Measurements from ENCODE around the gene CXorf66. TPM values are rescaled to one million over a fixed set of nuclear protein-coding genes. Genes with fewer than 3 reads are reported as not detected.

The CXorf66 gene
- total and polyA plus RNA-seq, 4 donors: 0.08 to 0.28 TPM; not detected in 2

DNA sequence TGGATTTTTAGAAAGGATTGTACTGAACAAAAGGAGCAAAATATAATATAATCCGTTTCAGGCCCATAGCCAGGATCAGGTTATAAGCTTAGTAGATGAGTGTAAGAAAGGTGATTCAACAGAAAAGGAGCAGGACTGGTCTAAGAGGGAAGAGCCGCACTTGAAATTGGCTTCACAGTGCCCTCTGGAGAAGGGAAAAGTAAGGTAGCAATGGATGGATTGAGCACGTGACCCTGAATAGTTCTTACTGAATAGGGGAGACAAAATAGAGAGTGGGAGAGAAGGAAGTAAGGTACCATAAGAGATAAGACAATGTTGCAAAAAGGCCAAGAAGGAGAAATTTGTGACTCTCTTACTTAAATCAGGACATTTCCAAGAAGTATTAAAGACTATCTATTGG is 15.6 kb downstream of the CXorf66 start (continued):
- TF ChIP-seq TAF1 (conservative IDR thresholded peaks at IDR 0.05) (no peak), JUND (IDR thresholded peaks at IDR 0.05) (no peak), GABPA (IDR thresholded peaks at IDR 0.05 in 1 of 2, conservative IDR thresholded peaks at IDR 0.05 in 1 of 2) (no peak), RXRA (IDR thresholded peaks at IDR 0.05) (no peak), HNF4G (IDR thresholded peaks at IDR 0.05) (no peak), YY1 (IDR thresholded peaks at IDR 0.05) (no peak)
- TF ChIP-seq, protein P1, sequence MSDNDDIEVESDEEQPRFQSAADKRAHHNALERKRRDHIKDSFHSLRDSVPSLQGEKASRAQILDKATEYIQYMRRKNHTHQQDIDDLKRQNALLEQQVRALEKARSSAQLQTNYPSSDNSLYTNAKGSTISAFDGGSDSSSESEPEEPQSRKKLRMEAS (IDR thresholded peaks at IDR 0.05): no peak

DNA sequence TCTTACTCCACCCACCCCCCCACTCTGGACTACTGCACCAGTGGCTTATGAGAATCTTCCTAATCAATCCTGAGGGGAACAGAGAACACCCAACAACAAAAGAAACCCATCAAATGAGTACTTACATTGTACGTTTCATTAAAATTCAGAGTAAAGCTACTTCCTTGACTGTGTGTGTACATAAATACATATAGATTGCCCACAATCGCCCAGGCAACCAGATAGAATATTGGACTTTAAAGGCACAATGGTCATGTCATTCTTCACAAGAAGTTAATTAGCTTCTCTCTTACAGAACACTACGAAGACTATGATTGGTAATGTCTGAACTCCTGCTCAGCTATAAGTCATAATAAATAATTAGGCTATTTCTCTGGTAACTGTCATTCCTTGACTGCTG is 20.2 kb downstream of the CXorf66 start:
- Histone ChIP-seq H3K27ac (ENCODE audit: low read depth in 1 of 2, low read length in 2 of 2) (no peak overlapping the region), H3K4me3 (ENCODE audit: low read depth in 1 of 3, low read length in 3 of 3) (no peak overlapping the region), H3K27me3 (ENCODE audit: control insufficient read depth in 4 of 4, insufficient read depth in 4 of 4, low read length in 3 of 4) (no peaks in the 10 kb centered on the region), H3K9ac (ENCODE audit: low read depth in 1 of 2, low read length in 2 of 2) (no peak overlapping the region), H3K4me1 (ENCODE audit: control insufficient read depth in 4 of 4, insufficient read depth in 4 of 4, low read length in 3 of 4) (peaks cover 0 to 4% (median 2%) of the 10 kb centered on the region in 4 donors), H3K9me3 (ENCODE audit: control insufficient read depth in 4 of 4, low read length in 3 of 4) (no peaks in the 10 kb centered on the region), H3K36me3 (ENCODE audit: control insufficient read depth in 4 of 4, insufficient read depth in 3 of 4, low read depth in 1 of 4, low read length in 3 of 4) (no peaks in the 10 kb centered on the region)
- WGBS: 81% methylated on average over 3 of the region's 3 CpGs
- TF ChIP-seq, protein P2, sequence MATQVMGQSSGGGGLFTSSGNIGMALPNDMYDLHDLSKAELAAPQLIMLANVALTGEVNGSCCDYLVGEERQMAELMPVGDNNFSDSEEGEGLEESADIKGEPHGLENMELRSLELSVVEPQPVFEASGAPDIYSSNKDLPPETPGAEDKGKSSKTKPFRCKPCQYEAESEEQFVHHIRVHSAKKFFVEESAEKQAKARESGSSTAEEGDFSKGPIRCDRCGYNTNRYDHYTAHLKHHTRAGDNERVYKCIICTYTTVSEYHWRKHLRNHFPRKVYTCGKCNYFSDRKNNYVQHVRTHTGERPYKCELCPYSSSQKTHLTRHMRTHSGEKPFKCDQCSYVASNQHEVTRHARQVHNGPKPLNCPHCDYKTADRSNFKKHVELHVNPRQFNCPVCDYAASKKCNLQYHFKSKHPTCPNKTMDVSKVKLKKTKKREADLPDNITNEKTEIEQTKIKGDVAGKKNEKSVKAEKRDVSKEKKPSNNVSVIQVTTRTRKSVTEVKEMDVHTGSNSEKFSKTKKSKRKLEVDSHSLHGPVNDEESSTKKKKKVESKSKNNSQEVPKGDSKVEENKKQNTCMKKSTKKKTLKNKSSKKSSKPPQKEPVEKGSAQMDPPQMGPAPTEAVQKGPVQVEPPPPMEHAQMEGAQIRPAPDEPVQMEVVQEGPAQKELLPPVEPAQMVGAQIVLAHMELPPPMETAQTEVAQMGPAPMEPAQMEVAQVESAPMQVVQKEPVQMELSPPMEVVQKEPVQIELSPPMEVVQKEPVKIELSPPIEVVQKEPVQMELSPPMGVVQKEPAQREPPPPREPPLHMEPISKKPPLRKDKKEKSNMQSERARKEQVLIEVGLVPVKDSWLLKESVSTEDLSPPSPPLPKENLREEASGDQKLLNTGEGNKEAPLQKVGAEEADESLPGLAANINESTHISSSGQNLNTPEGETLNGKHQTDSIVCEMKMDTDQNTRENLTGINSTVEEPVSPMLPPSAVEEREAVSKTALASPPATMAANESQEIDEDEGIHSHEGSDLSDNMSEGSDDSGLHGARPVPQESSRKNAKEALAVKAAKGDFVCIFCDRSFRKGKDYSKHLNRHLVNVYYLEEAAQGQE (IDR thresholded peaks at IDR 0.05): no peak
- TF ChIP-seq YY1 (IDR thresholded peaks at IDR 0.05) (no peak), SP1 (IDR thresholded peaks at IDR 0.05) (no peak), RXRA (IDR thresholded peaks at IDR 0.05) (no peak), FOXA2 (IDR thresholded peaks at IDR 0.05) (no peak), JUND (IDR thresholded peaks at IDR 0.05) (no peak), FOXA1 (IDR thresholded peaks at IDR 0.05) (no peak), HNF4A (conservative IDR thresholded peaks at IDR 0.05) (no peak), RAD21 (IDR thresholded peaks at IDR 0.05) (no peak), NR2F2 (IDR thresholded peaks at IDR 0.05) (no peak), EGR1 (IDR thresholded peaks at IDR 0.05; ENCODE audit: low read depth in 2 of 2) (no peak), TAF1 (conservative IDR thresholded peaks at IDR 0.05) (no peak), HNF4G (IDR thresholded peaks at IDR 0.05) (no peak), GABPA (IDR thresholded peaks at IDR 0.05 in 1 of 2, conservative IDR thresholded peaks at IDR 0.05 in 1 of 2) (no peak)
- TF ChIP-seq, protein P3, sequence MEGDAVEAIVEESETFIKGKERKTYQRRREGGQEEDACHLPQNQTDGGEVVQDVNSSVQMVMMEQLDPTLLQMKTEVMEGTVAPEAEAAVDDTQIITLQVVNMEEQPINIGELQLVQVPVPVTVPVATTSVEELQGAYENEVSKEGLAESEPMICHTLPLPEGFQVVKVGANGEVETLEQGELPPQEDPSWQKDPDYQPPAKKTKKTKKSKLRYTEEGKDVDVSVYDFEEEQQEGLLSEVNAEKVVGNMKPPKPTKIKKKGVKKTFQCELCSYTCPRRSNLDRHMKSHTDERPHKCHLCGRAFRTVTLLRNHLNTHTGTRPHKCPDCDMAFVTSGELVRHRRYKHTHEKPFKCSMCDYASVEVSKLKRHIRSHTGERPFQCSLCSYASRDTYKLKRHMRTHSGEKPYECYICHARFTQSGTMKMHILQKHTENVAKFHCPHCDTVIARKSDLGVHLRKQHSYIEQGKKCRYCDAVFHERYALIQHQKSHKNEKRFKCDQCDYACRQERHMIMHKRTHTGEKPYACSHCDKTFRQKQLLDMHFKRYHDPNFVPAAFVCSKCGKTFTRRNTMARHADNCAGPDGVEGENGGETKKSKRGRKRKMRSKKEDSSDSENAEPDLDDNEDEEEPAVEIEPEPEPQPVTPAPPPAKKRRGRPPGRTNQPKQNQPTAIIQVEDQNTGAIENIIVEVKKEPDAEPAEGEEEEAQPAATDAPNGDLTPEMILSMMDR (IDR thresholded peaks at IDR 0.05; ENCODE audit: low read depth, low read length, missing input control): no peak
- TF ChIP-seq, protein P1 (IDR thresholded peaks at IDR 0.05): no peak
- TF ChIP-seq, protein P4, sequence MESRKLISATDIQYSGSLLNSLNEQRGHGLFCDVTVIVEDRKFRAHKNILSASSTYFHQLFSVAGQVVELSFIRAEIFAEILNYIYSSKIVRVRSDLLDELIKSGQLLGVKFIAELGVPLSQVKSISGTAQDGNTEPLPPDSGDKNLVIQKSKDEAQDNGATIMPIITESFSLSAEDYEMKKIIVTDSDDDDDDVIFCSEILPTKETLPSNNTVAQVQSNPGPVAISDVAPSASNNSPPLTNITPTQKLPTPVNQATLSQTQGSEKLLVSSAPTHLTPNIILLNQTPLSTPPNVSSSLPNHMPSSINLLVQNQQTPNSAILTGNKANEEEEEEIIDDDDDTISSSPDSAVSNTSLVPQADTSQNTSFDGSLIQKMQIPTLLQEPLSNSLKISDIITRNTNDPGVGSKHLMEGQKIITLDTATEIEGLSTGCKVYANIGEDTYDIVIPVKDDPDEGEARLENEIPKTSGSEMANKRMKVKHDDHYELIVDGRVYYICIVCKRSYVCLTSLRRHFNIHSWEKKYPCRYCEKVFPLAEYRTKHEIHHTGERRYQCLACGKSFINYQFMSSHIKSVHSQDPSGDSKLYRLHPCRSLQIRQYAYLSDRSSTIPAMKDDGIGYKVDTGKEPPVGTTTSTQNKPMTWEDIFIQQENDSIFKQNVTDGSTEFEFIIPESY (IDR thresholded peaks at IDR 0.05): no peak
- TF ChIP-seq, protein P5, sequence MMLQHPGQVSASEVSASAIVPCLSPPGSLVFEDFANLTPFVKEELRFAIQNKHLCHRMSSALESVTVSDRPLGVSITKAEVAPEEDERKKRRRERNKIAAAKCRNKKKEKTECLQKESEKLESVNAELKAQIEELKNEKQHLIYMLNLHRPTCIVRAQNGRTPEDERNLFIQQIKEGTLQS (IDR thresholded peaks at IDR 0.05): no peak
- no peak for DNase-seq (ENCODE audit: low spot score)

Data from liver (tissue), 9 donors.